A549 (cell line): Measurements from ENCODE around the gene ROR1.

Source experiments
- EHMT2 ChIP-seq: fragments of 200-600 bp; sonication (generic); IDR thresholded peaks from 2 replicates; pipeline ENCODE4 v1.6.1; 2016; ENCODE audit warnings: antibody characterized with exemption, low read depth, mild to moderate bottlenecking, moderate library complexity
- NR3C1 ChIP-seq: fragments of >200 bp; sonication (Bioruptor Twin); formaldehyde crosslinking; IDR thresholded peaks from 3 replicates; pipeline ENCODE4 v1.6.1; 2017
- POLR2A ChIP-seq: IDR thresholded peaks from 2 replicates; pipeline ENCODE4 v1.6.1; 2012; ENCODE audit warnings: mild to moderate bottlenecking, low read length
- ZFP36 ChIP-seq: fragments of 450-650 bp; IDR thresholded peaks from 2 replicates; pipeline ENCODE4 v1.6.1; 2014; ENCODE audit warnings: borderline replicate concordance; ENCODE audit not compliant: partially characterized antibody
- TF ChIP-seq, protein P1 (sequence below): fragments of 250-450 bp; sonication (Bioruptor Pico); IDR thresholded peaks from 2 replicates; pipeline ENCODE4 v1.5.0; 2021; ENCODE audit warnings: mild to moderate bottlenecking, moderate library complexity, borderline replicate concordance
- TF ChIP-seq, protein P2 (sequence below): fragments of 200-600 bp; sonication (generic); IDR thresholded peaks from 2 replicates; pipeline ENCODE4 v1.6.1; 2016; ENCODE audit warnings: antibody characterized with exemption, mild to moderate bottlenecking, moderate library complexity
- TF ChIP-seq, protein P3 (sequence below): fragments of >200 bp; sonication (Bioruptor Twin); formaldehyde crosslinking; IDR thresholded peaks from 3 replicates; pipeline ENCODE4 v1.5.1; 2016
- TF ChIP-seq, protein P4 (sequence below): fragments of >200 bp; sonication (Bioruptor Twin); formaldehyde crosslinking; IDR thresholded peaks from 3 replicates; pipeline ENCODE4 v1.6.1; 2016

DNA sequence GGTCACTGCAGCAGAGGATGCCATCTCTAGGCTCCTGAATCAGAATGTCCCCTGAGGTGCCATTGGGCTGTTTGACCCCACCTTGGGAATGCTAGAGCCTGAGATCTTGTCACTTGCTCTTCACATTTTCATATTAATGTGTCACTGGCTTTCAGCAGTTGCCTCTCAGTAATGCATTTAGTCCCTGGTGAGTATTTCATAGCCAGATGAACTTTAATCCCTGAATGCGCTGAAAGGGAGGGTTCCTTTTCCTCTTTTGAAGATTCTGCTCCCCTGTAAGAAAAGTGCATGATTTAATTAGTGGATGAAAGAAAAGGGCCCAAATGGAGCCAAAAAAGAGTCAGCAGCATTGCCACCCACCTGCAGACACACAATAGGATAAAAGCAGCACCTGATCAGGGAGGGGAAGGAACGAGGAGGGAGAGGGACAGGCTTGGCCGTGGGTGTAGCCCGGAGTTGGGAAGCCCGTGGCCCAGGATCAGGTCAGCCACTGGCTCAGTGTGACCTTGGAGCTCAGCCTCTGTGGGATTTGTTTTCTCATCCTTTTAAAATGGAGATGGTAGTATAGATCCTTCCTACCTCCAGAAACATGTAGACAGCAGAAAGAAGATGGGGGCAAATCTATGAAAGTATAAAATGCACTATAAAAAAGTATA, 31.1 kb downstream of the ROR1 start:
- TF ChIP-seq POLR2A (no peak), NR3C1 (no peak), ZFP36 (no peak), EHMT2 (no peak)
- TF ChIP-seq, protein P1, sequence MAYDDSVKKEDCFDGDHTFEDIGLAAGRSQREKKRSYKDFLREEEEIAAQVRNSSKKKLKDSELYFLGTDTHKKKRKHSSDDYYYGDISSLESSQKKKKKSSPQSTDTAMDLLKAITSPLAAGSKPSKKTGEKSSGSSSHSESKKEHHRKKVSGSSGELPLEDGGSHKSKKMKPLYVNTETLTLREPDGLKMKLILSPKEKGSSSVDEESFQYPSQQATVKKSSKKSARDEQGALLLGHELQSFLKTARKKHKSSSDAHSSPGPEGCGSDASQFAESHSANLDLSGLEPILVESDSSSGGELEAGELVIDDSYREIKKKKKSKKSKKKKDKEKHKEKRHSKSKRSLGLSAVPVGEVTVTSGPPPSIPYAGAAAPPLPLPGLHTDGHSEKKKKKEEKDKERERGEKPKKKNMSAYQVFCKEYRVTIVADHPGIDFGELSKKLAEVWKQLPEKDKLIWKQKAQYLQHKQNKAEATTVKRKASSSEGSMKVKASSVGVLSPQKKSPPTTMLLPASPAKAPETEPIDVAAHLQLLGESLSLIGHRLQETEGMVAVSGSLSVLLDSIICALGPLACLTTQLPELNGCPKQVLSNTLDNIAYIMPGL (CRISPR knock-in tag), result no peak
- TF ChIP-seq, protein P2, sequence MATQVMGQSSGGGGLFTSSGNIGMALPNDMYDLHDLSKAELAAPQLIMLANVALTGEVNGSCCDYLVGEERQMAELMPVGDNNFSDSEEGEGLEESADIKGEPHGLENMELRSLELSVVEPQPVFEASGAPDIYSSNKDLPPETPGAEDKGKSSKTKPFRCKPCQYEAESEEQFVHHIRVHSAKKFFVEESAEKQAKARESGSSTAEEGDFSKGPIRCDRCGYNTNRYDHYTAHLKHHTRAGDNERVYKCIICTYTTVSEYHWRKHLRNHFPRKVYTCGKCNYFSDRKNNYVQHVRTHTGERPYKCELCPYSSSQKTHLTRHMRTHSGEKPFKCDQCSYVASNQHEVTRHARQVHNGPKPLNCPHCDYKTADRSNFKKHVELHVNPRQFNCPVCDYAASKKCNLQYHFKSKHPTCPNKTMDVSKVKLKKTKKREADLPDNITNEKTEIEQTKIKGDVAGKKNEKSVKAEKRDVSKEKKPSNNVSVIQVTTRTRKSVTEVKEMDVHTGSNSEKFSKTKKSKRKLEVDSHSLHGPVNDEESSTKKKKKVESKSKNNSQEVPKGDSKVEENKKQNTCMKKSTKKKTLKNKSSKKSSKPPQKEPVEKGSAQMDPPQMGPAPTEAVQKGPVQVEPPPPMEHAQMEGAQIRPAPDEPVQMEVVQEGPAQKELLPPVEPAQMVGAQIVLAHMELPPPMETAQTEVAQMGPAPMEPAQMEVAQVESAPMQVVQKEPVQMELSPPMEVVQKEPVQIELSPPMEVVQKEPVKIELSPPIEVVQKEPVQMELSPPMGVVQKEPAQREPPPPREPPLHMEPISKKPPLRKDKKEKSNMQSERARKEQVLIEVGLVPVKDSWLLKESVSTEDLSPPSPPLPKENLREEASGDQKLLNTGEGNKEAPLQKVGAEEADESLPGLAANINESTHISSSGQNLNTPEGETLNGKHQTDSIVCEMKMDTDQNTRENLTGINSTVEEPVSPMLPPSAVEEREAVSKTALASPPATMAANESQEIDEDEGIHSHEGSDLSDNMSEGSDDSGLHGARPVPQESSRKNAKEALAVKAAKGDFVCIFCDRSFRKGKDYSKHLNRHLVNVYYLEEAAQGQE, result no peak
- TF ChIP-seq, protein P3, sequence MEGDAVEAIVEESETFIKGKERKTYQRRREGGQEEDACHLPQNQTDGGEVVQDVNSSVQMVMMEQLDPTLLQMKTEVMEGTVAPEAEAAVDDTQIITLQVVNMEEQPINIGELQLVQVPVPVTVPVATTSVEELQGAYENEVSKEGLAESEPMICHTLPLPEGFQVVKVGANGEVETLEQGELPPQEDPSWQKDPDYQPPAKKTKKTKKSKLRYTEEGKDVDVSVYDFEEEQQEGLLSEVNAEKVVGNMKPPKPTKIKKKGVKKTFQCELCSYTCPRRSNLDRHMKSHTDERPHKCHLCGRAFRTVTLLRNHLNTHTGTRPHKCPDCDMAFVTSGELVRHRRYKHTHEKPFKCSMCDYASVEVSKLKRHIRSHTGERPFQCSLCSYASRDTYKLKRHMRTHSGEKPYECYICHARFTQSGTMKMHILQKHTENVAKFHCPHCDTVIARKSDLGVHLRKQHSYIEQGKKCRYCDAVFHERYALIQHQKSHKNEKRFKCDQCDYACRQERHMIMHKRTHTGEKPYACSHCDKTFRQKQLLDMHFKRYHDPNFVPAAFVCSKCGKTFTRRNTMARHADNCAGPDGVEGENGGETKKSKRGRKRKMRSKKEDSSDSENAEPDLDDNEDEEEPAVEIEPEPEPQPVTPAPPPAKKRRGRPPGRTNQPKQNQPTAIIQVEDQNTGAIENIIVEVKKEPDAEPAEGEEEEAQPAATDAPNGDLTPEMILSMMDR, result no peak
- TF ChIP-seq, protein P4, sequence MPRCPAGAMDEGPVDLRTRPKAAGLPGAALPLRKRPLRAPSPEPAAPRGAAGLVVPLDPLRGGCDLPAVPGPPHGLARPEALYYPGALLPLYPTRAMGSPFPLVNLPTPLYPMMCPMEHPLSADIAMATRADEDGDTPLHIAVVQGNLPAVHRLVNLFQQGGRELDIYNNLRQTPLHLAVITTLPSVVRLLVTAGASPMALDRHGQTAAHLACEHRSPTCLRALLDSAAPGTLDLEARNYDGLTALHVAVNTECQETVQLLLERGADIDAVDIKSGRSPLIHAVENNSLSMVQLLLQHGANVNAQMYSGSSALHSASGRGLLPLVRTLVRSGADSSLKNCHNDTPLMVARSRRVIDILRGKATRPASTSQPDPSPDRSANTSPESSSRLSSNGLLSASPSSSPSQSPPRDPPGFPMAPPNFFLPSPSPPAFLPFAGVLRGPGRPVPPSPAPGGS, result no peak
